Aorta (tissue), 5 donors: Measurements from ENCODE around the gene CAV1. TPM values are rescaled to one million over a fixed set of nuclear protein-coding genes. Genes with fewer than 3 reads are reported as not detected.

Source experiments
- ATAC-seq: fragments of 200-7000 bp; cut with Tn5 transposase; one replicate; pipeline ENCODE4 v1.9.1; 2022; ENCODE audit warnings: moderate library complexity; ENCODE audit not compliant: low FRiP score
- DNase-seq, 2 donors: peaks; one replicate each; pipeline ENCODE4 v3.0.0-alpha.2; 2020
- H3K27ac ChIP-seq, 2 donors: one replicate each; pipeline ENCODE4 v1.5.1; 2013; ENCODE audit warnings: low read length in 2 of 2, mild to moderate bottlenecking in 2 of 2, moderate library complexity in 2 of 2, control low read depth in 1 of 2, inconsistent platforms in 1 of 2, low read depth in 1 of 2
- H3K27me3 ChIP-seq, 2 donors: one replicate each; pipeline ENCODE4 v1.6.1; 2013; ENCODE audit warnings: control low read depth in 1 of 2, low read length in 1 of 2, mild to moderate bottlenecking in 1 of 2, moderate library complexity in 1 of 2; ENCODE audit not compliant: insufficient read depth in 2 of 2, control insufficient read depth in 1 of 2
- H3K36me3 ChIP-seq, 2 donors: one replicate each; pipeline ENCODE4 v1.6.1; 2013; ENCODE audit warnings: control low read depth in 1 of 2, low read length in 1 of 2, mild to moderate bottlenecking in 1 of 2; ENCODE audit not compliant: insufficient read depth in 2 of 2, control insufficient read depth in 1 of 2
- H3K4me1 ChIP-seq, 2 donors: one replicate each; pipeline ENCODE4 v1.6.1; 2013; ENCODE audit warnings: low read length in 2 of 2, control low read depth in 1 of 2, mild to moderate bottlenecking in 1 of 2, moderate library complexity in 1 of 2; ENCODE audit not compliant: insufficient read depth in 2 of 2, control insufficient read depth in 1 of 2
- H3K4me3 ChIP-seq, 2 donors: one replicate each; pipeline ENCODE4 v1.5.1; 2013; ENCODE audit warnings: low read length in 2 of 2, control low read depth in 1 of 2, mild to moderate bottlenecking in 1 of 2
- H3K9me3 ChIP-seq: one replicate; pipeline ENCODE4 v1.6.1; 2013; ENCODE audit warnings: mild to moderate bottlenecking, low read length; ENCODE audit not compliant: control insufficient read depth
- WGBS, 2 donors: extraction: QIAGEN DNeasy Blood & Tissue Kit; methylation state at CpG; one replicate each; pipeline ENCODE4 v1.1.7; 2013; 5-methylcytosine and 5-hydroxymethylcytosine counted together
- intact Hi-C, 2 donors: fragments of 100-400 bp; cut with DNase I; formaldehyde crosslinking; loops; one replicate each; pipeline versions ENCODE4 v1.14.2 to v1.15.0; 2022
- polyA plus RNA-seq, 2 donors: library from polyadenylated mRNA; stranded (reverse); fragments of 200-250 nt; gene quantifications; one replicate each; pipeline ENCODE4 v1.2.3, GENCODE V29; 2013
- total RNA-seq, 2 donors: library from RNA; stranded (reverse); fragmentation: NEBNext Ultra II Directional; extraction: Animal tissue kit (Norgen Biotek cat#: 25700); gene quantifications; one replicate each; pipeline ENCODE4 v1.2.1, GENCODE V29; 2021
- donor health status: healthy with polysubstance abuse.
- donor health status: Bipolar disorder and iron deficiency.
- donor health status: DM: no; HTN: no; CAD: no.
- donor health status: DM: no; HTN: no; CAD: no.
- donor health status: DM: yes; HTN: yes; CAD: no.

CAV1 gene
- total and polyA plus RNA-seq, 4 donors, result 133 to 230 (median 229) TPM

GRCh38 chr7:116512520-116513188 is 12.2 kb upstream of the CAV1 start:
- WGBS, 2 donors, result 64 to 66% methylated on average over 4 of the region's 4 CpGs
- Histone ChIP-seq H3K9me3 (no peaks in the 10 kb centered on the region), H3K4me3 (no peak overlapping the region), H3K27ac (no peak overlapping the region), H3K4me1 (peaks cover 0 to 8% of the 10 kb centered on the region in 2 donors), H3K27me3 (no peaks in the 10 kb centered on the region), H3K36me3 (no peaks in the 10 kb centered on the region)
- DNase-seq (no peak), ATAC-seq (peak; percentile 28)
- intact Hi-C loops, result no loop called here

- ATAC-seq, result no peak
- H3K27ac ChIP-seq, result no peak overlapping the region
- intact Hi-C loops, result no loop called here
Observed at GRCh38 chr7:116515584-116515983, 9.3 kb upstream of the CAV1 start.

GRCh38 chr7:116516324-116516723 is 8.5 kb upstream of the CAV1 start:
- H3K4me3 ChIP-seq, result no peak overlapping the region
- no peaks in the 10 kb centered on the region for H3K36me3 ChIP-seq
- H3K27ac ChIP-seq, result no peak overlapping the region
- intact Hi-C loops, result no loop called here
- DNase-seq, result no peak
- no peak for ATAC-seq
- no peaks in the 10 kb centered on the region for H3K9me3 ChIP-seq
- H3K27me3 ChIP-seq, result no peaks in the 10 kb centered on the region
- H3K4me1 ChIP-seq, result peaks cover 0 to under 1% of the 10 kb centered on the region in 2 donors

More at GRCh38 chr7:116515584-116515983, 9.3 kb upstream of the CAV1 start:
- Histone ChIP-seq H3K4me3 (no peak overlapping the region), H3K4me1 (peaks cover 0 to 2% of the 10 kb centered on the region in 2 donors), H3K9me3 (no peaks in the 10 kb centered on the region), H3K36me3 (no peaks in the 10 kb centered on the region), H3K27me3 (no peaks in the 10 kb centered on the region)
- DNase-seq, result no peak

- no peaks in the 10 kb centered on the region for H3K9me3 ChIP-seq
- intact Hi-C loops, result no loop called here
- no peak for ATAC-seq
- H3K36me3 ChIP-seq, result no peaks in the 10 kb centered on the region
- no peak overlapping the region for H3K27ac ChIP-seq
- no peak for DNase-seq
- no peaks in the 10 kb centered on the region for H3K27me3 ChIP-seq
- 93 to 94% methylated on average over 1 of the region's 1 CpG for WGBS, 2 donors
- H3K4me1 ChIP-seq, result no peaks in the 10 kb centered on the region
- no peak overlapping the region for H3K4me3 ChIP-seq
Observed at GRCh38 chr7:116517626-116518025, 7.2 kb upstream of the CAV1 start.

GRCh38 chr7:116518961-116519360 is 5.9 kb upstream of the CAV1 start:
- DNase-seq, result no peak
- H3K4me3 ChIP-seq, result no peak overlapping the region
- ATAC-seq, result no peak
- intact Hi-C loops, result no loop called here
- H3K27me3 ChIP-seq, result no peaks in the 10 kb centered on the region
- H3K9me3 ChIP-seq, result no peaks in the 10 kb centered on the region
- H3K36me3 ChIP-seq, result no peaks in the 10 kb centered on the region
- H3K27ac ChIP-seq, result no peak overlapping the region
- H3K4me1 ChIP-seq, result no peaks in the 10 kb centered on the region

GRCh38 chr7:116521046-116521664 is 3.7 kb upstream of the CAV1 start:
- intact Hi-C loops, result loop anchor here (10.0 kb wide), 1 partner anchor 166 kb away; no protein-coding TSS in a partner anchor
- no peak overlapping the region for H3K27ac ChIP-seq
- no peaks in the 10 kb centered on the region for H3K27me3 ChIP-seq
- no peak for ATAC-seq
- no peak overlapping the region for H3K4me3 ChIP-seq
- DNase-seq, result no peak
- no peaks in the 10 kb centered on the region for H3K36me3 ChIP-seq
- no peaks in the 10 kb centered on the region for H3K4me1 ChIP-seq
- no peaks in the 10 kb centered on the region for H3K9me3 ChIP-seq
- 93 to 95% methylated on average over 6 of the region's 6 CpGs for WGBS, 2 donors

- WGBS, 2 donors, result 68 to 76% methylated on average over 5 of the region's 5 CpGs
- no peak for ATAC-seq
Observed at GRCh38 chr7:116522247-116522646, 2.6 kb upstream of the CAV1 start.

GRCh38 chr7:116524221-116524608 is 621 bp upstream of the CAV1 start:
- intact Hi-C loops, result loop anchor here (10.0 kb wide), 1 partner anchor 169 kb away; no protein-coding TSS in a partner anchor

More at GRCh38 chr7:116522247-116522646, 2.6 kb upstream of the CAV1 start:
- DNase-seq, result no peak
- Histone ChIP-seq H3K4me1 (no peaks in the 10 kb centered on the region), H3K36me3 (no peaks in the 10 kb centered on the region), H3K27ac (no peak overlapping the region), H3K27me3 (no peaks in the 10 kb centered on the region), H3K4me3 (no peak overlapping the region), H3K9me3 (no peaks in the 10 kb centered on the region)
- intact Hi-C loops, result loop anchor here (10.0 kb wide), 1 partner anchor 167 kb away; no protein-coding TSS in a partner anchor

More at GRCh38 chr7:116524221-116524608, 621 bp upstream of the CAV1 start:
- H3K27me3 ChIP-seq, result no peaks in the 10 kb centered on the region
- no peaks in the 10 kb centered on the region for H3K9me3 ChIP-seq
- H3K36me3 ChIP-seq, result no peaks in the 10 kb centered on the region
- peak overlapping the region; percentile 21 to 30 for H3K4me3 ChIP-seq
- no peak for ATAC-seq
- no peak for DNase-seq
- 13 to 14% methylated on average over 10 of the region's 10 CpGs for WGBS, 2 donors
- H3K4me1 ChIP-seq, result no peaks in the 10 kb centered on the region
- H3K27ac ChIP-seq, result peak overlapping the region; percentile 73 to 88
